Stomach smooth muscle (tissue), 2 donors: Measurements from ENCODE around the gene TNFRSF12A.

Experiments used
- H3K27ac ChIP-seq: one replicate; pipeline ENCODE4 v1.7.0; 2013; ENCODE audit warnings: mild to moderate bottlenecking, low read length, inconsistent platforms
- H3K27me3 ChIP-seq, 2 donors: one replicate each; pipeline ENCODE4 v1.7.0; 2013; ENCODE audit warnings: low read length in 2 of 2; ENCODE audit not compliant: insufficient read depth in 2 of 2, control insufficient read depth in 1 of 2
- H3K36me3 ChIP-seq, 2 donors: one replicate each; pipeline ENCODE4 v1.7.0; 2013; ENCODE audit warnings: low read length in 2 of 2; ENCODE audit not compliant: control insufficient read depth in 2 of 2, insufficient read depth in 2 of 2
- H3K4me1 ChIP-seq: one replicate; pipeline ENCODE4 v1.7.0; 2013; ENCODE audit warnings: low read length; ENCODE audit not compliant: control insufficient read depth, insufficient read depth
- H3K4me3 ChIP-seq, 2 donors: one replicate each; pipeline ENCODE4 v1.7.0; 2013; ENCODE audit warnings: low read length in 2 of 2
- H3K9ac ChIP-seq, 2 donors: one replicate each; pipeline ENCODE4 v1.7.0; 2013; ENCODE audit warnings: low read length in 2 of 2, mild to moderate bottlenecking in 1 of 2
- H3K9me3 ChIP-seq, 2 donors: one replicate each; pipeline ENCODE4 v1.7.0; 2013; ENCODE audit warnings: low read length in 2 of 2; ENCODE audit not compliant: control insufficient read depth in 2 of 2
- donor health status: healthy.
- donor health status: Pancreatic carcinoma.

Gene TNFRSF12A

DNA sequence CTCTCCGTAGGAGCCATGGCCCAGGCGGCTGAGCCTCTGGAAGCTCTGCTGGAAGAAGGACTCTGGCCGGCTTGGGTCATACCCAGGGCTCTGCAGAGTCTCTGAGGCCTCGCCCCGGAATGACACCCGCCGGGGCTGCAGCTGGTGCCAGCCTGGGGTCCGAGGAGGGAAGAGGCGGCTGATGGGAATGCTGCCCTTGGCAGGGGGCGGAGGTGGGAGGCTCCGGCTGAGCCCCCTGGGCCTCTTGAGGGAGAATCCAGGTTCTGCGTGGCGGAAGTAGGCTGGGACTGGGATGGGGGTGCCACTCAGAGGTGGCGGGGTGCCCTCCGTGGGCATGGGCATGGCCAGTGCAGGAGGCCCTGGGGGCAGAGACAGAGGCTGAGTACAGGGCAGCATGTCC lies 43.5 kb upstream of the TNFRSF12A start:
- Histone ChIP-seq H3K36me3 (no peaks in the 10 kb centered on the region), H3K27me3 (peaks cover 4 to 7% of the 10 kb centered on the region in 2 donors), H3K4me1 (peaks cover 13% of the 10 kb centered on the region), H3K27ac (no peak overlapping the region), H3K9ac (no peak overlapping the region), H3K9me3 (no peaks in the 10 kb centered on the region), H3K4me3 (no peak overlapping the region)

DNA sequence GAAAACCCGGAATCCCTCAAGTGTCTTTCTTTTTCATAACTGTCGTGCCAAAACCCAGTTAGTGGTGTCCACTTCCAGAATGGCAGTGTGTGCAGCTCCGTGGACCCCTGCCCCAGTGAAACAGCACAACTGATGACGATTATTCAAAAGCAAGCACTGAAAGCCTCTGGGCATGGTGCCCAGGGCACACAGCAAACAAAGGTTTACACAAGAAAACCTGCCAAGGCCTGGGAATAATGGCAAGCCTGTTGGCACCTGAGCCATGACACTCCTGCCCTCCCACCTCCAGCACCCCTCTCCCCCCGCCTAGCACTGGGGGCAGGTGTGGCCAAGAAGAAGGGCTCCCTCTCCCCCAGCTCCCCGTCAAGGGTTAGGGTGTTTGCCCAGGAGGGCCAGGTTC lies 42.7 kb upstream of the TNFRSF12A start:
- no peak overlapping the region for H3K27ac ChIP-seq
- no peaks in the 10 kb centered on the region for H3K9me3 ChIP-seq
- no peak overlapping the region for H3K9ac ChIP-seq

DNA sequence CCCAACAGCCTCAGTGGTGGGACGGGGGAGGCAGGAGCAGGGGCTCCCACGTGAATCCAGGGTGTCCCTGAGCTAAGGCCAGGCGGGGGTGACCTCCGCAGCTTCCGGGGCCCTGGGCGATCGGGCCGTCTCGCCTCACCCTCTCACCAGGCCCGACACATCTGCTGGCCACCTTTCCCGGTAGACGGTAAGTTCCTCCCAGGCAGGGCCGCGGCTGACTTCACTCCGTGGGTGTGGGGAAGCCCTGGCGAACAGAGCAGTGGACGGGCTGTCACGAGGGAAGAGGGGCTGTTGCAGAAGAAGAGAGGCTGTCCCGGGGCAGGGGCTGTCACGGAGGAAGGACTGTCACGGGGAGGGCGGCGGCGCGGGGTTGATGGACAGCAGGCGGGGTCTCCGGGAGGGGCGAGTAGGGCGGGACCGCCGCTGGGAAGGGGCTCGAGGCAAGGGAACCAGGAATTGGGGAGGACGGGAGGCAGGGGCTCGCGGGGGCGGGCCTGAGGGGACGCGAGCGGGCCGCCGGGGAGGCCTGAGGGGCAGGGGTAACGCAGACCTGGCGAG lies 40.4 kb upstream of the TNFRSF12A start:
- H3K4me3 ChIP-seq: peak overlapping the region; percentile 40 to 88
- peaks cover 4 to 5% of the 10 kb centered on the region in 2 donors for H3K27me3 ChIP-seq
- no peaks in the 10 kb centered on the region for H3K9me3 ChIP-seq
- H3K4me1 ChIP-seq: peaks cover 18% of the 10 kb centered on the region
- no peak overlapping the region for H3K9ac ChIP-seq
- no peaks in the 10 kb centered on the region for H3K36me3 ChIP-seq
- no peak overlapping the region for H3K27ac ChIP-seq

More for the DNA sequence above, 42.7 kb upstream of the TNFRSF12A start:
- Histone ChIP-seq H3K4me1 (peaks cover 13% of the 10 kb centered on the region), H3K4me3 (no peak overlapping the region), H3K36me3 (no peaks in the 10 kb centered on the region), H3K27me3 (peaks cover 4 to 5% of the 10 kb centered on the region in 2 donors)

DNA sequence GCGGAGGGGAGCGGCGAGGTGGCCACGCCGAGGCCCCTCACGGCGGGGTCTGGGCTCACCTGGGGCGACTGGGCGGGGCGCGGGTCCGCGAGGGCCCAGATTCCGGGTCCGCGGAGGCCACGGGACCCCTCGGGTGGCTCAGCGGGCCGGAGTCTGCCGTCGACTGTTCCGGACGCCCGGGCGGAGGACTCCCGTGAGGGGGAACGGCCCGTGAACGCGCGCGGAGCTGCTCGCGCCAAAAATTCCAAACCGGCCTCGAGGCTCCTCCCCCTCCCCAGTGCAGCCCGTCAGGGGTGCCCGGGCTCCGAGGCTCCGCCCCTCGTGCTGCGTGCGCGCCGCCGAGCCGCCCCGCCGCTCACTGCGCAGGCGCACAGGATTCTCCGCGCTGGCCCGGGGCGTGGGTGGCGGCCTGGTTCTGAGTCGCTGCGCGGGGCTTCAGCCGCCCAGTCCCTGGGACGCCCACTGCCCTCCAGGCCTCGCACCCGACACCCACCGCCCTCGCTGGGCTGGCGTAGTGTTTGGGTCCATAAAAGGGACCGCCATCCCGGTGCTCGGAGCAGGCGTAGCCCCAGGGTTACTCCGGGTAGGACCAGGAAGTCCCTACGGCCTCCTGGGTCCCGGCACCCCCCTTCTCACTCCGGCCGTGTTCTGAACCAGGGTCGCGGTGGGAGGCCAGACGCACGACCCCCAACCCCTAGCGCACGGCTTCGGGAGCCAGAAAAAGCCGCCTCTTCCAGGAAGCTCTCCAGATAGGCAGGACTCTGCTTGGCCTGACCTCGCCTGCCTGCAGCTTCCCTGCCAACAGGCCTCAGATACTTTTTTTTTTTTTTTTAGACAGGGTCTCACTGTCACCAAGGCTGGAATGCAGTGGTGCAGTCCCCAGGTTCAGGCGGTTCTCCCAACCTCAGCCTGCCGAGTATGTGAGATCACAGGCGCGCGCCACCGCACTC lies 39.7 kb upstream of the TNFRSF12A start, which contains the start of gene PKMYT1:
PKMYT1 (minus strand) TSS at position 220 of the 950 bp plus-strand sequence. CDS start 789 bp downstream, outside the sequence.
- H3K27me3 ChIP-seq: peaks cover 0 to 5% of the 10 kb centered on the region in 2 donors
- no peaks in the 10 kb centered on the region for H3K9me3 ChIP-seq
- no peaks in the 10 kb centered on the region for H3K36me3 ChIP-seq
- peaks cover 21% of the 10 kb centered on the region for H3K4me1 ChIP-seq
- peak within 1 kb of the TSS; percentile 46 for H3K27ac ChIP-seq
- peak within 1 kb of the TSS; percentile 86 to 88 for H3K4me3 ChIP-seq
- H3K9ac ChIP-seq: peak within 1 kb of the TSS; percentile 89 to 91

DNA sequence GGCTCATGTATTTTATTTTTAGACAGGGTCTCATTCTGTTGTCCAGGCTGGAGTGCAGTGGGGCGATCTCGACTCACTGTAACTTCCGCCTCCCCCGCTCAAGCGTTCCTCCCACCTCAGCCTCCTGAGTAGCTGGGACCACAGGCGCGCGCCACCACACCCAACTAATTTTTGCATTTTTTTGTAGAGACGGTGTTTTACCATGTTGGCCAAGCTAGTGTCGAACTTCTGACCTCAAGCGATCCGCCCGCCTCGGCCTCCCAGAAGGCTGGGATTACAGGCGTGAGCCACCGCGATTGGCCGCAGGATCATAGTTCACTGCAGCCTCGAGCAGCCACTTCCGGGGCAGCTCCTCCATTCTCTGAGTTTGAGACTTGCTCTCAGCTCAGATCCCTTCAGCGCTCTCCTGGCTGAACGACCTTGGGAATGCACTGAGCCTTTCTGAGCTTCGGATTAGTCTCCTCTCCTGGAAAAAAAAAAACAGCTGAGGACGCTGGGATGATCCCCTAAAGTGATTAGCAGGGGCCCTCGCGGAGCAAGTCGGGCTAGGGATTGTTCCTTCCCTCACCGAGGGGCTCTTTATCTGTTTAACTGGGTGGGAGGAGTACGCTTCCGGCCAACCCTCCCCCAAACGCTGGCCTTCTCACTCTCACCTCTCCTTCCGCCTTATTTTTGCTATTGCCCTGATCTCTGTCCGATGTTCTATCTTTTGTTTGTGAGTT lies 38.8 kb upstream of the TNFRSF12A start:
- Histone ChIP-seq H3K9me3 (no peaks in the 10 kb centered on the region), H3K27ac (no peak overlapping the region), H3K9ac (peak overlapping the region in 1 of 2 donors; percentile 91), H3K27me3 (peaks cover 0 to 7% of the 10 kb centered on the region in 2 donors), H3K4me3 (peak overlapping the region; percentile 86 to 88), H3K36me3 (no peaks in the 10 kb centered on the region), H3K4me1 (peaks cover 25% of the 10 kb centered on the region)

DNA sequence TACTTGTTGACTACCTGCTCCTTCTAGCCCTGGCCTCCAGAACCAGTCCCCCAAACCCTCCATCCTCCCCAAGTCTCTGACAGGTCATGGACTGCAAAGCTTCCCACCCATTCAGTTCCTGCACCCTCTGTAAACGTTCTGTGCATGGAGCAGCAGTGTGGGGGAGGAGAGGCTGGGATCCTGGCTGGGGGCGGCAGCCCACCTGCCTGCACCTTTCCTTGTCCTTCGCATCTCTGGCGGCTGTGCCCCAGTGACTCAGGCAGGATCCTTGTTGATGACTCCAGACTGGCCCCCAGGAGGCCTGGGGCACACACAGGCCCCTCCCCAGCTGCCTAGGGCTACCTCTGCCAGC lies 38.3 kb upstream of the TNFRSF12A start:
- no peaks in the 10 kb centered on the region for H3K36me3 ChIP-seq
- H3K27ac ChIP-seq: no peak overlapping the region
- H3K27me3 ChIP-seq: peaks cover 0 to 7% of the 10 kb centered on the region in 2 donors
- peaks cover 25% of the 10 kb centered on the region for H3K4me1 ChIP-seq
- H3K9me3 ChIP-seq: no peaks in the 10 kb centered on the region
- no peak overlapping the region for H3K4me3 ChIP-seq
- H3K9ac ChIP-seq: no peak overlapping the region

DNA sequence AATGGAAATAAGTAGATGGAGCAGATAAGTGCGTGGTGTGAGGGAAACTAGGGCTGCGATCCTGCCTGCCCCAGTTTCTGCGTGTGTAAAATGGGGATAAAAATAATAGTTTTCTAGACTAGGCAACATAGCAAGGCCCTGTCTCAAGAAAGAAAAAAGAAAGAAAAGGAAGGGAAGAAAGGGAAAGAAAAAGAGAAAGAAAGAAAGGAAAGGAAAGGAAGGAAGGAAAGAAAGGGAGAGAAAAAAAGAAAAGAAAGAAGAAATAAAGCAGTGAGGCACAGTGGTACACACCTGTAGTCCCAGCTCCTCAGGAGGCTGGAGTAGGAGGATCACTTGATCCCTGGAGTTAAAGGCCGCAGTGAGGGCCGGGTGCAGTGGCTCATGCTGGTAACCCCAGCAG lies 37.8 kb upstream of the TNFRSF12A start:
- no peaks in the 10 kb centered on the region for H3K36me3 ChIP-seq
- H3K27ac ChIP-seq: no peak overlapping the region
- peaks cover 0 to 11% of the 10 kb centered on the region in 2 donors for H3K27me3 ChIP-seq
- H3K4me1 ChIP-seq: peaks cover 25% of the 10 kb centered on the region
- no peak overlapping the region for H3K9ac ChIP-seq
- H3K9me3 ChIP-seq: no peaks in the 10 kb centered on the region
- H3K4me3 ChIP-seq: no peak overlapping the region

DNA sequence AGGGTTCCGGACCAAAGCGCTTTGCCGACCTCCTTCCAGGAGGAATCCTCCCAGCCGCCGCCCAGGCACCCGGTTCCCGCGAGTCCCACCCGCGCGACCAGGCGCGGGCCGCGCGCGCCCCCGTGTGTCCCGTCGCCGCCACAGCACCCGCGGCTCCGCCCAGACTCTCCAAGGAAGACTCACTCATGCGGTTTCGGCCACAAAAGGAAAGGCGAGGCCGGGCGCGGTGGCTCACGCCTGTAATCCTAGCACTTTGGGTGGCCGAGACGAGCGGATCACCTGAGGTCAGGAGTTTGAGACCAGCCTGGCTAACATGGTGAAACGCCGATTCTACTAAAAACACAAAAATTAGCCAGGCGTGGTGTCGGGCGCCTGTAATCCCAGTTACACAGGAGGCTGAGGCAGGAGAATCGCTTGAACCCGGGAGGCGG lies 36.4 kb upstream of the TNFRSF12A start:
- H3K4me1 ChIP-seq: peaks cover 25% of the 10 kb centered on the region
- H3K9me3 ChIP-seq: no peaks in the 10 kb centered on the region
- H3K36me3 ChIP-seq: no peaks in the 10 kb centered on the region
- no peak overlapping the region for H3K27ac ChIP-seq
- no peak overlapping the region for H3K9ac ChIP-seq
- peaks cover 0 to 11% of the 10 kb centered on the region in 2 donors for H3K27me3 ChIP-seq
- H3K4me3 ChIP-seq: peak overlapping the region in 1 of 2 donors; percentile 29

DNA sequence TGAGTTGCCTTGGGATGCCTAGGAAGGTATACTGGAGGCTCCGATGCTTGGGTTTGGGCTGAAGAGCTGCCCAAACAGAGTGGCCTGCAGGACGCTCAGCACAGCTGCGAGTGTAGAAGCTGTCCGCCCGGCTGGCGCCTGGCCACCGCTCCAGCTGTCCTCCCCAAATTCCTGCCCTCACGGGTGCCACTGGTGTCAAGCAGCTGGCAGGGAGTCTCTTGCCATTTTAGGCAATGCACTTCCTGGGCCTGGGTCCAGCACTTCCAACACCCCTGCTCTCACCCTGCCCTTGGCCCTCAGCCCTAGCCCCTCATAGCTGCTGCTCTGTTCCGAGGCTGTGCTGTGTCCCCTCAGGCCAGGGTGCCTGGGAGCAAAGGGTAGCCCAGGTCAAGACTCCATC lies 34.7 kb upstream of the TNFRSF12A start:
- Histone ChIP-seq H3K36me3 (no peaks in the 10 kb centered on the region), H3K27ac (no peak overlapping the region), H3K9me3 (no peaks in the 10 kb centered on the region), H3K4me1 (peaks cover 19% of the 10 kb centered on the region), H3K9ac (no peak overlapping the region), H3K27me3 (peaks cover 4 to 7% of the 10 kb centered on the region in 2 donors), H3K4me3 (no peak overlapping the region)

DNA sequence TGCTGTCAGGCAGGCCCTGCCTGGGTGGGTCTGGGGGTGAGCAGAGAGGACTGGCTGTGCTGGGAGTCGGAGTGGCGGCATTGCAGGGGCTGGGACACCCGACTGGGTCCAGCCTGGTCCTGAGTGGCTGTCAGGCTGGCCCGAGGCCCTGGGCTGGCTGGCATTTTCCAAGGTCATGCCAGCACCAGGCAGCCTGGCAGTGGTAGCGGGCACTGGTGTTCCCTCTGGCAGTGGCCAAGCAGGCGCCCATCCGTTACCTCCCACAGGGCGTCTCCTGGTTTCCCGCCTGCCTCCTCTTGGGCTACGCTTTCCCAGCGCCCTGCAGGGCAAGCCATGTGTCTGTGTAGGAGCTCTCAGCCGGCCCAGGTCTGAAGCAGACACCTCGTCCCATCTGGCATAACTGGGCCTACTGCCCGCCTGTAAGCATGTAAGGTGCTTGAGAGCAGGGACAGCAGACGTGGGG lies 34.2 kb upstream of the TNFRSF12A start:
- Histone ChIP-seq H3K36me3 (no peaks in the 10 kb centered on the region), H3K27me3 (peaks cover 5 to 7% of the 10 kb centered on the region in 2 donors), H3K4me1 (peaks cover 16% of the 10 kb centered on the region), H3K9ac (no peak overlapping the region), H3K4me3 (no peak overlapping the region), H3K27ac (no peak overlapping the region), H3K9me3 (no peaks in the 10 kb centered on the region)
